NCI-H526 treated with DMSO at 0.1 percent for 48 hours (cell line): ENCODE data around the gene CD63.

Source experiments
- DNase-seq: peaks from one replicate; lab custom pipeline; 2025; lab: John Stamatoyannopoulos, UW

The CD63 gene

GRCh38 chr12:55704824-55705718 lies 23.7 kb downstream of the CD63 start:
- DNase-seq, result no peak

- no peak for DNase-seq
Measured at GRCh38 chr12:55703901-55704761, 24.7 kb downstream of the CD63 start.

DNA sequence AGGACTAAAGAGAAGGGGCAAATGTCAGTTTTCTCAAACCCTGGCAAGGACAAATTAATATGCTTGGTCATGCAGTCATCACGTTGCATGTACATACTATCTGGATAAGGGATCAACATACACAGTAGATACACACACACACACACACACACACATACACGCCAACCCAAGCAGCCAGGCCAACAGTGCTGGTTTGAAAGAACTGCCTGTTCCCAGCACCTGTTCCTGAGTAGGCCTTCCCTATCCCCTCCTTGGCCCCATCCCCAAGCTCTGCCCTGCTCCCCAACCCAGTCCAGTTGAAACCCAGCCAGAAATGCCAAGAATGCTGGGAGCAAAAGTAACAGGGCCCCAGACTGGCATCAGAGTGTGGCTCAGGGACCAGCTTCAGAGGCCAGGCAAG lies 25.5 kb downstream of the CD63 start:
- DNase-seq, result no peak

DNA sequence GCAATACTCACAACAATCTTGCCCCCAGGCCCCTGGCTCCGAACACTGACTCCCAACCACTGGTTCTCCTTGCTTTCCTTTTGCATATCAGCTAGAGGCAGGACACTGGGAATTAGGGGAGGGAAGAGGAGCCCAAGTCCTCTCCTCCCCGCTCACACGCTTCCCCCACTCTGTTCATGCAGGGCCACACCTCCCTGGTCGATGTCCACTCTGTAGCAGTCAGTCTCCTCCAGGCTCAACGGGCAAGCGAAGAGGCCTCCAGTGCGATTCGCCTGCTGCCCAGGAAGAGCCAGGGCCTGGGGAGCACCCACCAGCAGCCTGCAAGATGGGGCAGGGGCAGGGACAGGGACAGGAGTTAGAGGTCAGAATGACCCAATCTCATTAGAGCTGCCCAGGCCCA lies 25.9 kb downstream of the CD63 start:
- no peak for DNase-seq

GRCh38 chr12:55700255-55701018 lies 28.4 kb downstream of the CD63 start:
- no peak for DNase-seq

GRCh38 chr12:55699471-55700055 lies 29.2 kb downstream of the CD63 start:
- no peak for DNase-seq

DNA sequence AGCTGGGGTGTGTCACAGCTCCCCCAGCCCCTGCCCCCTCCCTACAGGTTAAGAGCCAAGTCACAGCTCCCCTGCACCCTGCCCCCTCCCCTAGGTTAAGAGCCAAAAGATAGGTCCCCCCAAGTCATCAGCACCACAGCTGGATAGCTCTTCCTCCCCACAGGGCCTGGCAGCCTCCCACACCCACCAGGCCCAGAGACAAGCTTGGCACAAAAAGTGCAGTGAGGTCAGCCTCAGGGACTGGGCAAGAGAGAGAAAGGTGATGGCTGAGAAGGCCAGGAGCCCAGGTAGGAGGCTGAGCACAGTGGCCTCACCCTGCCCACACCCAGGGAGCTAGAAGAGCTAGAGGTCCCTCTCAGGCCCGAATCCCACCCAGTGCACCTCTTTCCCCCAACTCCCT lies 29.8 kb downstream of the CD63 start:
- DNase-seq, result no peak

DNA sequence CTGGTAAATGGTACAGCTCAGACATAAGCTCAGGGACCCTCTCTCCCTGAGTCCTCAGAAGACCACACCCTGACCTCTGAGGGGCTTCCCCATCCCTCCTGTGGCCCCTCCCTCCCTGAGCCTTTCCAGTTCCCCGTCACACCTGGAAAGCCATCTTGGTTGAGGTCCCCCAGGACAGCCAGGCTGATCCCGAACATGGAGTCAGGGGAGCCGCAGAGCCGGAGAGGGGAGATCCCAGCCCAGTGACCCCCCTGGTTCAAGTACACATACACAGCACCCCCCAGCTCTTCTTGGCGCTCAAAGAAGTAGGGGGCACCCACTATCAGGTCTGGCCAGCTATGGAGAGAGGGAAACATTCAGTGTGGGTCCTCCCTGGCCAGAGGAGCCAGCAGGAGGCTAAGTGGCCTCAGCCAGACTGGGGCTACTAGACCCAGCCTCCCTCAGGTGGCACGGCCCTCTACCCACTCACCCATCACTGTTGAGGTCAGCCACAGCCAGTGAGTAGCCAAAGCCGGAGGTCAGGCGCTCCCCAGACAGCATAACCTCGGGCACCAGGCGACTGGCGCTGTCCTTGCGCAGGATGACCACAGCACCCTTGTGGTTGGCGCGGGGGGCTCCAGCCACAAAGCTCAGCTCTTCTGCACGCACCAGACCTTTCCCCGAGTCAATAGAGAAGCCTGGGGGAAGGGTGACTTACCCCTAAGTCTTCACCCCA lies 30.4 kb downstream of the CD63 start:
- no peak for DNase-seq

GRCh38 chr12:55697686-55698085 lies 31.1 kb downstream of the CD63 start:
- no peak for DNase-seq

DNA sequence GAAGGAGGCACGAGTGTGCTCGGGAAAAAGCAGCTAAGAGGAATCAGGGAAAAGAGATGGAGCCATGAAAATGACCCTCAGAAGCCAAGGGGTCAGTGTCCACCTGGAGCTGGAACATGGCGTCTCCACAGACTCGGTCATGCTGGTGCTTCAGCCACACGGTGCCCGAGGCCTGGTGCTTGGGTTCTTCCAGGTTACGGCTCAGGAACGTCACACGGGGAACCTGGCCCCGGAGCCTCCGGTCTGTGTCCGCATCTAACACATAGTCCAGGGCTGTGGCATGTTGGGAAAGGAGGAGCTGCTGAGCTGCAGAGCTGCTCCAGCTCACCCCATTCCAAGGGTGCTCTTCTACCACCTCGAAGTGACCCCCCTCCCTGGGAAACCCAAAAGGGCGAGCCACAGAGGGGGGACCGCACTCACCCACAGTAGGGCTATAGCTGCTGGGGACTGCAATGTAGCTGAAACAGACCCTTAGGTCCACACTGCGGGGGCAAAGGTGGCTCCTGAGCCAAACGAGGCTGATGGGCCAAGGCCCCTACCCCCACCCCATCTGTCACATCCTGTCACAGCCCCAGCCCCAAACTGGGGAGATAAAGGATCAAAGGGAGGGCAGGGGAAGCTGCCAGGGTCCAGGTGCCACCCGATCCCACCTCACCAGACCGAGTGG lies 31.9 kb downstream of the CD63 start:
- no peak for DNase-seq

DNA sequence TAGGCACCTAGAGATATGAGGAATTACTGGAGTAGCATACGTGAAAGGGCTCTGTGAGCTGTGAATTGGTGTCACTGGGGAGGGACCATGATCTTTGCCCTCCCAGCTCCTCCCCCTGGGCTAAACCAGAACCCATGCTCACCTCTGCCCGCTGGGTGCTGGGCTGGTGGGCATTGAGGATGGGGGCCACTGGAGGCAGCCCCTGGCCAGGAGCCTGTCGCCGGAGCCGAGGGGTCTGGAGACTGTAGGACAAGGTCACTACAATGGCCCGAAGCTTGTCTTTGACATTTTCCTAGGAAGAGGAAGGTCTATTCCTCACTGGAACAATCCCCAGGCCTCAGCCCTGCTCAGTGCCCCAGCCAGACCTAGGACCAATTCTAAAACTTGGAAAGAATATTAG lies 32.7 kb downstream of the CD63 start:
- DNase-seq, result no peak

- no peak for DNase-seq
Measured at GRCh38 chr12:55695349-55695748, 33.5 kb downstream of the CD63 start.

DNA sequence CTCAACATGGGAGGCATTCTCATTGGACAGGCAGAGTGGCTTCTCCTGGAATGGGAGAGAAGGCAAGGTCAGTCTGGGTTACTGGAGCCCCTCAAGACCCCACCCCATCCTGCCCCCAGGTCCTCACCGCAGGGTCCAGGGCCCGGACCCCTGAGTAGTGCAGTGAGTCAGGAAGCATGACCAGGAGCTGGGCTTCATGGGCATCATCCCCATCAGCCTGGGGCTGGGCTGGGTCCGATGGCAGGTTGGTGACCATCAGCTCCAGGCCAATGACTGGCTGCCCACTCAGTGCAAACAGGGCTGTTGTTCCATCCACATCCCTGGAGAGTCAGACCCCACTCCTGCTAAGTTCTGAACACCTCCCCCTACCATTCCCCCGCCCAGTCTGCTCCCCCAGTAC lies 34.2 kb downstream of the CD63 start:
- DNase-seq, result no peak

- DNase-seq, result no peak
Measured at GRCh38 chr12:55694188-55694515, 34.7 kb downstream of the CD63 start.

DNA sequence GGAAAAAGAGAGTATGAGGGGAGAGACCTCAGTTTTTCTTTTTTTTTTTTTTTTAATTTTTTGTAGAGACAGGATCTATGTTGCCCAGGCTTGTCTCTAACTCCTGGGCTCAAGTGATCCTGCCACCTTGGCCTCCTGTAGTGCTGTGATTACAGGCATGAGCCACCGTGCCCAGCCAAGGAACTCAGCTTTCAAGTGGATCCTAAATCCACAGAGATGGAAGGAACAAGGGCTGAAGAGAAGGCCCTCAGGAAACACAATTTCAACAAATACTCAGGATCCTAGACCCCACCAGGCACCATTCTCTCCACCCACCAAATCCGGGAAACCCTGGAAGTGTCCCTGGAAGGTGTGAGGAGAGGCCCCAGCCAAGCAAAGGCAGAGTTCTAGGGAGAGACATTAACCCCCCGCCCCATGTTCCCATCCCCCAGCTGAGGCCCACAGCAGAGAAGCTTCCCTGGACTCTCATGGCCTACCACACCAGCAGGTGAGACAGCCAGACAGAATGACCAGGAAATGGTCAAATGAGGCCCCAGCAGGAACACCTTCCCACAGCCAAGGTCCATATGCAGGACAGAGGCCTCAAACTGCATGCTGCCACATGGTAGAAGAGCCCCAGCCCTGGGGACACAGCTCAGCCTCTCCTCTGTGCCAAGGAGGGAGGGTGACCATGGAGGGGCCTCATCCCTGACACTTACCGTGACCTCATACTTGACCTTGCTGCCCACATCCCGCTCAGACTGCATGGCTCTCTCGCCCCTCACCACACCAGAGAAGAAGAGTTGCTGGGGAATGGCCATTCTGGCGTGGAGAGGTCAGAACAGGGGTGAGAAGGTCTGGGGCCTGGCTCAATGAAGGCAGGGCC lies 35.3 kb downstream of the CD63 start:
- no peak for DNase-seq

GRCh38 chr12:55692631-55693322 lies 36.0 kb downstream of the CD63 start:
- no peak for DNase-seq

DNA sequence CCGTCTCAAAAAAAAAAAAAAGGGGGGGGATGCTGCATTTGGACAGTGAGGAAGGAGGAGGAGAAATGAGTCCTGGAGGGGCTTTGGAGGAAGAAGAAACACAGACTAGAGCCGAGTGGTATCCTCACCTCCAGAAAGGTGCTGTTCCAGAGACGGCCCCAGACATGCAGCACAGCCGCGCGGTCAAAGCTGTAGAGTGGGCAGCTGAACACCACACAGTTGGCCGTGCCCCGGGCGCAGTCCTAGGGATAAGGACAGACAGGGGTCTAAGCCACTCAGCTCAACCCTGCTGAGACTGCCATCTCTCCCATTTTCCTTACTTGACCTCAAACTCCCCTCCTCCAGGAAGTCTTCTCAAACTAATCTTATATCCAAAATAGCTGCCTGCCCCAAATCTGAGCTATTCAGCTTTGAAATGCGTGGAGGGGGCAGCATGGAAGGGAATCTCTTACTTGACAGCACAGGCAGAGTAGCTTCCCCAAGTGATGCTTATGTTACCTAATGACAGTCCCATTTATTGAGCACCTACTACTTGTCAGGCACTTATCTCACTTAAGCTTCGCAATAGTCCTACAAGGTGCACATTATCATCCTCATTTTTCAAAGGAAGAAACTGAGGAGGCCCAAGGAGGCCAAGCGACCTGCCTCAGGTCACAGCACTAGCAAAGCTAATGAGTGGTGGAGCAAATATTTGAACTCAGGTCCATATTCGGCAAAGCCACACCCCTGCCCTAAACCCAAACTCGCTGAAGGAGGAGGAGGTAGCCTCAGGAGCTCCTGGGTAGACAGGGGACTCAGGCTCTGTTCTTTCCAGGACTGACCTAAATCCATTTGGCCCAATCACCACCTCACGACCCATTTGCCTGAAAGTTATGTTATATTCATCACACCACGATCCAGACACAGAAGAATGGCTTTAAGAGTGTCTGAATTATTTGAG lies 39.8 kb downstream of the CD63 start:
- no peak for DNase-seq

- no peak for DNase-seq
Measured at GRCh38 chr12:55687746-55688145, 41.1 kb downstream of the CD63 start.
